ENCODE measurements around the gene ELL.

ELL gene

GRCh38 chr19:18521692-18522123 is at the start of gene ELL:
Gene ELL (minus strand): TSS chr19:18522070. CDS start chr19:18522055, 15 bp downstream.
- no peaks in the 10 kb centered on the region for H3K27me3 ChIP-seq (ENCODE audit: control insufficient read depth, insufficient read depth, low read length)
- no peaks in the 10 kb centered on the region for H3K9me3 ChIP-seq (ENCODE audit: control insufficient read depth, insufficient read depth, low read length)
- no peaks in the 10 kb centered on the region for H3K36me3 ChIP-seq (ENCODE audit: control insufficient read depth, insufficient read depth, low read length)
- H3K4me3 ChIP-seq (ENCODE audit: low read depth, low read length): peak within 1 kb of the TSS; percentile 89
- H3K9ac ChIP-seq (ENCODE audit: low read depth, low read length): peak within 1 kb of the TSS; percentile 90
- peaks cover 5% of the 10 kb centered on the region for H3K4me1 ChIP-seq (ENCODE audit: control insufficient read depth, insufficient read depth, low read length)

DNA sequence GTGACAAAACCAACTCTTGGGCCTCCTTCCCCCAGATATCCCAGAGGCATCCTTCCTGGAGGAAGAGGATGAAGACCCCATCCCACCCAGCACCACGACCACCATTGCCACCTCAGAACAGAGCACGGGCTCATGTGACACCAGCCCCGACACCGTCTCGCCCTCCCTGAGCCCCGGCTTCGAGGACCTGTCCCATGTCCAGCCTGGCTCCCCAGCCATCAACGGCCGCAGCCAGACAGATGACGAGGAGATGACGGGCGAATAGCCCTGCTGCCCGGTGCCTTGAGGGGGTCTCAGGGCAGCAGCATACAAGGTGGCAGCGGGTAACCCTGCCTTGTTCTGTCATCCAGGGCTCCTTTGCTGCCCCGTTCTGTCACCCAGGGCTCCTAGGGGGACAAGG is 46.5 kb upstream of the ELL start:
- Histone ChIP-seq H3K4me3 (ENCODE audit: low read depth, low read length) (no peak overlapping the region), H3K27me3 (ENCODE audit: control insufficient read depth, insufficient read depth, low read length) (no peaks in the 10 kb centered on the region)

GRCh38 chr19:18566953-18567352 is 45.1 kb upstream of the ELL start:
- Histone ChIP-seq H3K9me3 (ENCODE audit: control insufficient read depth, insufficient read depth, low read length) (no peaks in the 10 kb centered on the region), H3K4me3 (ENCODE audit: low read depth, low read length) (no peak overlapping the region), H3K4me1 (ENCODE audit: control insufficient read depth, insufficient read depth, low read length) (no peaks in the 10 kb centered on the region), H3K27me3 (ENCODE audit: control insufficient read depth, insufficient read depth, low read length) (no peaks in the 10 kb centered on the region), H3K9ac (ENCODE audit: low read depth, low read length) (no peak overlapping the region), H3K36me3 (ENCODE audit: control insufficient read depth, insufficient read depth, low read length) (peaks cover 51% of the 10 kb centered on the region)

More for the DNA sequence above, 46.5 kb upstream of the ELL start:
- no peaks in the 10 kb centered on the region for H3K9me3 ChIP-seq (ENCODE audit: control insufficient read depth, insufficient read depth, low read length)
- peaks cover 49% of the 10 kb centered on the region for H3K36me3 ChIP-seq (ENCODE audit: control insufficient read depth, insufficient read depth, low read length)
- H3K4me1 ChIP-seq (ENCODE audit: control insufficient read depth, insufficient read depth, low read length): peaks cover 8% of the 10 kb centered on the region
- no peak overlapping the region for H3K9ac ChIP-seq (ENCODE audit: low read depth, low read length)

DNA sequence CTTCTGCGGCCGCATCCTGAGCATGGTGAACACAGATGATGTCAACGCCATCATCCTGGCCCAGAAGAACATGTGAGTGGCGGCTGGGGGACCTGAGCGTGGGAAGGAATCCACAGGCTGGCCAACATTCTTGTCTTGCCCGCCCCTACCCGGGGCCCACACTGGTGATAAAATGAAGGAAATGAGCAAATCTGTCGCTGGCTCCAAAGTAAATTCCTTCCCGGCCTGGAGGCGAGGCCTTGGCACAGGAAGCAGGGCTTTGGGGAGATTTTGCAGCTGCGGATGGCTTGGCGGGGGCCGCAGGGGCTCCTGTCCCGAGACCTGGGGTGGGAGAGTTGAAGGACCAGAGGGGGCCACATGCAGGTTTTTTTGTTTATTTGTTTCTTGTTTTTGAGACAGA is 40.2 kb upstream of the ELL start:
- H3K4me1 ChIP-seq (ENCODE audit: control insufficient read depth, insufficient read depth, low read length): peaks cover 3% of the 10 kb centered on the region
- no peak overlapping the region for H3K9ac ChIP-seq (ENCODE audit: low read depth, low read length)
- H3K9me3 ChIP-seq (ENCODE audit: control insufficient read depth, insufficient read depth, low read length): no peaks in the 10 kb centered on the region
- H3K36me3 ChIP-seq (ENCODE audit: control insufficient read depth, insufficient read depth, low read length): peaks cover 33% of the 10 kb centered on the region
- H3K27me3 ChIP-seq (ENCODE audit: control insufficient read depth, insufficient read depth, low read length): no peaks in the 10 kb centered on the region
- H3K4me3 ChIP-seq (ENCODE audit: low read depth, low read length): no peak overlapping the region

- H3K4me3 ChIP-seq (ENCODE audit: low read depth, low read length): no peak overlapping the region
- H3K9me3 ChIP-seq (ENCODE audit: control insufficient read depth, insufficient read depth, low read length): no peaks in the 10 kb centered on the region
- H3K36me3 ChIP-seq (ENCODE audit: control insufficient read depth, insufficient read depth, low read length): peaks cover 17% of the 10 kb centered on the region
- H3K9ac ChIP-seq (ENCODE audit: low read depth, low read length): peak overlapping the region; percentile 60
- peaks cover 3% of the 10 kb centered on the region for H3K4me1 ChIP-seq (ENCODE audit: control insufficient read depth, insufficient read depth, low read length)
- no peaks in the 10 kb centered on the region for H3K27me3 ChIP-seq (ENCODE audit: control insufficient read depth, insufficient read depth, low read length)
Observed at GRCh38 chr19:18559685-18560084, 37.8 kb upstream of the ELL start.

DNA sequence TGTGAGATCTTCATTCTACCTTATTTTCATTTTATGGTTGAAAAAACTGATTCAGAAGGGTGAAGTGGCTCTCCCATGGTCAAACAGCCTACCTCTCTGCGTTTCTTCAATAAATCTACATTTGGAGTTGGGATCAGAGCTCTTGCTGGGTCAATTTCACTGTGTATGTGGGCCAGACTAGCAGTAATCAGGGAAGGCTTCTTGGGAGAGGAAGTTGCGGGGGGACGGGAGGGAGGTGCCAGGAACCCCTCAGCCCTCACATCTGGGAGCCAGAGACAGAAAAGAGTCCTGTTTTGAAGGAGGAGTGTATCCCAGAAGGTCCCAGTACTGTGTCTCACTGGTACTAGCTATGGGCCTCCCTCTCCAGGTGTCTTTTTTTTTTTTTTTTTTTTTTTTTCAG is 36.7 kb upstream of the ELL start:
- H3K4me3 ChIP-seq (ENCODE audit: low read depth, low read length): peak overlapping the region; percentile 60
- no peaks in the 10 kb centered on the region for H3K9me3 ChIP-seq (ENCODE audit: control insufficient read depth, insufficient read depth, low read length)
- H3K27me3 ChIP-seq (ENCODE audit: control insufficient read depth, insufficient read depth, low read length): no peaks in the 10 kb centered on the region
- peaks cover 3% of the 10 kb centered on the region for H3K4me1 ChIP-seq (ENCODE audit: control insufficient read depth, insufficient read depth, low read length)
- H3K36me3 ChIP-seq (ENCODE audit: control insufficient read depth, insufficient read depth, low read length): peaks cover 15% of the 10 kb centered on the region
- H3K9ac ChIP-seq (ENCODE audit: low read depth, low read length): no peak overlapping the region

DNA sequence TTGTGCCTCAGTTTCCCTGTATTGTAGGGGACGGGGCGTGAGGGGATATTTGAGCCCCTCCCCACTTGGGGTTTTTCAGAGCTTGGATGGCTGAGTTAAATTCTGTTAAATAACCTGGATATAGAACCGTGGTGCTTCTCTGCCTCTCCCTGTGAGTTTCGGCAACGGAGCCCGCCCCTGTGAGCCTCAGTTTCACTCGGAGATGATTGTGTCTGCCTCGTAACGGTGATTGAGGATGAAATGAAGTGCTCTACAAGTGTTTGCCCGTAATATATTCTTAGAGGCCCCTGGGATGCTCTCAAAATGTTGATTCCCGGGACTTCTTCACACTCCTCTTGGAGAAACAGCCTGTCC is 36.3 kb upstream of the ELL start:
- Histone ChIP-seq H3K27me3 (ENCODE audit: control insufficient read depth, insufficient read depth, low read length) (no peaks in the 10 kb centered on the region), H3K36me3 (ENCODE audit: control insufficient read depth, insufficient read depth, low read length) (peaks cover 11% of the 10 kb centered on the region), H3K4me3 (ENCODE audit: low read depth, low read length) (peak overlapping the region; percentile 60), H3K9me3 (ENCODE audit: control insufficient read depth, insufficient read depth, low read length) (no peaks in the 10 kb centered on the region), H3K9ac (ENCODE audit: low read depth, low read length) (peak overlapping the region; percentile 1), H3K4me1 (ENCODE audit: control insufficient read depth, insufficient read depth, low read length) (peaks cover 3% of the 10 kb centered on the region)

GRCh38 chr19:18557411-18558201 is 35.7 kb upstream of the ELL start, which contains the start of gene KXD1:
Gene KXD1 (plus strand): TSS chr19:18557870. CDS start chr19:18562057, 4,187 bp downstream.
- Histone ChIP-seq H3K9ac (ENCODE audit: low read depth, low read length) (peak within 1 kb of the TSS; percentile 1), H3K36me3 (ENCODE audit: control insufficient read depth, insufficient read depth, low read length) (peaks cover 6% of the 10 kb centered on the region), H3K4me1 (ENCODE audit: control insufficient read depth, insufficient read depth, low read length) (peaks cover 3% of the 10 kb centered on the region), H3K27me3 (ENCODE audit: control insufficient read depth, insufficient read depth, low read length) (no peaks in the 10 kb centered on the region), H3K4me3 (ENCODE audit: low read depth, low read length) (peak within 1 kb of the TSS; percentile 60), H3K9me3 (ENCODE audit: control insufficient read depth, insufficient read depth, low read length) (no peaks in the 10 kb centered on the region)

- no peaks in the 10 kb centered on the region for H3K27me3 ChIP-seq (ENCODE audit: control insufficient read depth, insufficient read depth, low read length)
- H3K36me3 ChIP-seq (ENCODE audit: control insufficient read depth, insufficient read depth, low read length): no peaks in the 10 kb centered on the region
- no peak overlapping the region for H3K4me3 ChIP-seq (ENCODE audit: low read depth, low read length)
- no peak overlapping the region for H3K9ac ChIP-seq (ENCODE audit: low read depth, low read length)
- H3K9me3 ChIP-seq (ENCODE audit: control insufficient read depth, insufficient read depth, low read length): no peaks in the 10 kb centered on the region
- no peaks in the 10 kb centered on the region for H3K4me1 ChIP-seq (ENCODE audit: control insufficient read depth, insufficient read depth, low read length)
Observed at GRCh38 chr19:18551631-18552030, 29.8 kb upstream of the ELL start.

- H3K27me3 ChIP-seq (ENCODE audit: control insufficient read depth, insufficient read depth, low read length): no peaks in the 10 kb centered on the region
Observed at GRCh38 chr19:18543814-18544475, 22.1 kb upstream of the ELL start.

DNA sequence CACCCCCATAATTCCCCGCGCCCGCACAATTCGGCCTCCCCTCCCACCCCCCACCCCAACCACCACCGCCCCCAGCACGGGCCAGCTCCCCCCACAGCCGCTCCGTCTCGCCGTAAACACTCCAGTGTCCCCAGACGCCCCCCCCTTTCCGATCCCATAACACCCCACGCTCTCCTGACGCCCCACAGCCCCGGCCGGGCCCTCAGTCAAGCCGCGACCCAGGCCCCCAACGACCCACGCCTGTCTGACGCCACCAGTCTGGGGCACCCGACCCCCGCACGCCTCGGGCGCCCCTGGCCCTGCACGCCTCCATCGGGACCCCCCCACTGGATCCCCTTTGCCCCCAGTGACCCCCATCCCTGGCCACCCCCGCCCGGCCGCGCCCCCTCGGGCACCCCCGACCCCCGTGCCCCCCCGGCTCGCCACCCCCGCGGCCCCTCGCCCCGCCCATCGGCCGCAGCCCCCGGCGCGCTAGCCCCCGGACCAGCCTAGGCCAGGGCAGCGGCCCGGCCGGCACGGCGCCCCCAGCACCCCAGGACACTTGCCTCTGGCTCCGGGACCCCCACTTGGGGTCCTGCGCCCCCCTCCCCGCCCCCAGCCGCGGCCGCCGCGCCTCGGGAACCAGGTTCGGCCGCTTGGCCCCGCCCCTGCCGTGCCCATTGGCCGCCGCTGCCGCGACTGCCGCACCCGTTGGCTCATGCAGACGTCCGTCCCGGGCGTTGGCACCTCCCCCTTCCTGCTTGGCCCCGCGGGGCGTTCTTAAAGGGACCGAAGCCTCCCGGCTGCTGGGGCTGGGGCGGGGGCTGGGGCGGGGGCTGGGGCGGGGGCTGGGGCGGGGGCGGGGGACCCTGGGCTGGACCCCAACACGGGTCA is 21.3 kb upstream of the ELL start, which contains the start of gene FKBP8:
Gene FKBP8, minus strand, starts transcription at position 633 of the 873 bp plus-strand sequence. CDS start 1,603 bp downstream, outside the sequence.
- Histone ChIP-seq H3K4me1 (ENCODE audit: control insufficient read depth, insufficient read depth, low read length) (no peaks in the 10 kb centered on the region), H3K9me3 (ENCODE audit: control insufficient read depth, insufficient read depth, low read length) (no peaks in the 10 kb centered on the region), H3K27me3 (ENCODE audit: control insufficient read depth, insufficient read depth, low read length) (no peaks in the 10 kb centered on the region), H3K9ac (ENCODE audit: low read depth, low read length) (peak within 1 kb of the TSS; percentile 65), H3K4me3 (ENCODE audit: low read depth, low read length) (peak within 1 kb of the TSS; percentile 82), H3K36me3 (ENCODE audit: control insufficient read depth, insufficient read depth, low read length) (peaks cover 22% of the 10 kb centered on the region)

More at GRCh38 chr19:18543814-18544475, 22.1 kb upstream of the ELL start:
- H3K4me1 ChIP-seq (ENCODE audit: control insufficient read depth, insufficient read depth, low read length): no peaks in the 10 kb centered on the region
- no peaks in the 10 kb centered on the region for H3K9me3 ChIP-seq (ENCODE audit: control insufficient read depth, insufficient read depth, low read length)
- H3K36me3 ChIP-seq (ENCODE audit: control insufficient read depth, insufficient read depth, low read length): peaks cover 18% of the 10 kb centered on the region
- peak overlapping the region; percentile 60 for H3K9ac ChIP-seq (ENCODE audit: low read depth, low read length)
- peak overlapping the region; percentile 82 for H3K4me3 ChIP-seq (ENCODE audit: low read depth, low read length)
